ENCODE data around the gene MYH11.

GRCh38 chr16:15853021-15853420, 3.8 kb downstream of the MYH11 start:
- no peak for TF ChIP-seq MAX (IDR thresholded peaks at IDR 0.05; ENCODE audit: low read depth, low read length)
- TF ChIP-seq CTCF (IDR thresholded peaks at IDR 0.05; ENCODE audit: low read depth, low read length), result no peak
- no peak for TF ChIP-seq POLR2A (IDR thresholded peaks at IDR 0.05; ENCODE audit: extremely low read depth, insufficient read length)
- TF ChIP-seq MYC (IDR thresholded peaks at IDR 0.05; ENCODE audit: low read depth, low read length), result no peak
